ENCODE data around the gene ZNF500. TPM values are rescaled to one million over a fixed set of nuclear protein-coding genes. Genes with fewer than 3 reads are reported as not detected.

Gene ZNF500
- total RNA-seq, 1 experiment from 2014 or later: 29.2 TPM

DNA sequence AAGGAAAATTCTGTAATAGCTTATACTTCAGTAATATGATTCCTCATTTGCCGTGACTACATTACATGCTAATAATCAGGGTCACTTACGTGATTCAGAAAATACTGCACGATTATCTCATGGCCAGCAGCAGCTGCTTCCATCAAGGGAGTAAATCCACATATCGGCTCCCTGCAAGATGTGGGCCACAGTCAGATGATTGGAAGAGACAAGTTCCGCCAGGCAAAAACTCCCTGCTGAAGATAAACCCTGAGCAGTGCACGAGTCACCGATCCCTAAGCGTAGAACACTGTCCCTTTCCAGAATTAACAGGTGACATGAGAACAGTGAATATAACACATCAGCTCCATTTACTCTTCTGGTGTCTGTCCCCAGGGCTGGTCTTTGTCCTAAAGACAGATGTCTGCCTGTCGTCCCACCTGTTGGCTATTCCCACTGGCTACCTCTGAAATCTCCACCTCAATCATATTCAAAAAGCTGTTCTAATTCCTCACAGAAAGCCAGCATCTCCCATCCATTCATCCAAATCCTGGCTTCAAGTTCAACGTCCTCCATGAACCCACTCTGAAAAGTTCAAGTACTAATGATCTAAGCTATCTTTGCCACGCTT lies 42.2 kb downstream of the ZNF500 start:
- Histone ChIP-seq H3K9me2 (ENCODE audit: insufficient read depth) (no peaks in the 10 kb centered on the region), H3K4me3 (no peak overlapping the region), H3K4me1 (replicated peaks; ENCODE audit: insufficient read depth) (no peaks in the 10 kb centered on the region), H4K20me1 (ENCODE audit: insufficient read depth) (0 out of 2 replicates have a peak, but pooled peaks cover 3% of the 10 kb centered on the region), H3F3A (ENCODE audit: insufficient read depth, low read depth) (peaks cover 4% of the 10 kb centered on the region; the same call in 1 of the 2 replicates), H3K27ac (no peak overlapping the region), H3K4me2 (no peak overlapping the region), H3K36me3 (ENCODE audit: low read depth) (peaks cover 8% of the 10 kb centered on the region), H3K79me2 (ENCODE audit: low read depth) (no peaks in the 10 kb centered on the region), H2AFZ (no peak overlapping the region), H3K9me3 (ENCODE audit: insufficient read depth, low read depth) (no peaks in the 10 kb centered on the region), H3K27me3 (ENCODE audit: insufficient read depth, low read depth) (no peaks in the 10 kb centered on the region)
- no TSS peak for BruUV-seq (replicated peaks)
- intact Hi-C loops (cut with micrococcal nuclease; ENCODE audit: unreplicated experiment): no loop called here
- no peak for DNase-seq
- ChIA-PET POLR2A (ENCODE audit: unreplicated experiment) (interaction anchor here (0.5 to 0.6 kb wide), 2 partner anchors 254 to 290 kb away, joined by 3 to 4 read pairs; no protein-coding TSS in a partner anchor), CTCF (interaction anchor here (0.6 kb wide), 1 partner anchor 66 kb away, joined by 5 read pairs; no protein-coding TSS in a partner anchor)
- no peak for TF ChIP-seq EZH2 (IDR thresholded peaks at IDR 0.05; ENCODE audit: low read depth)
- TF ChIP-seq, protein P1, sequence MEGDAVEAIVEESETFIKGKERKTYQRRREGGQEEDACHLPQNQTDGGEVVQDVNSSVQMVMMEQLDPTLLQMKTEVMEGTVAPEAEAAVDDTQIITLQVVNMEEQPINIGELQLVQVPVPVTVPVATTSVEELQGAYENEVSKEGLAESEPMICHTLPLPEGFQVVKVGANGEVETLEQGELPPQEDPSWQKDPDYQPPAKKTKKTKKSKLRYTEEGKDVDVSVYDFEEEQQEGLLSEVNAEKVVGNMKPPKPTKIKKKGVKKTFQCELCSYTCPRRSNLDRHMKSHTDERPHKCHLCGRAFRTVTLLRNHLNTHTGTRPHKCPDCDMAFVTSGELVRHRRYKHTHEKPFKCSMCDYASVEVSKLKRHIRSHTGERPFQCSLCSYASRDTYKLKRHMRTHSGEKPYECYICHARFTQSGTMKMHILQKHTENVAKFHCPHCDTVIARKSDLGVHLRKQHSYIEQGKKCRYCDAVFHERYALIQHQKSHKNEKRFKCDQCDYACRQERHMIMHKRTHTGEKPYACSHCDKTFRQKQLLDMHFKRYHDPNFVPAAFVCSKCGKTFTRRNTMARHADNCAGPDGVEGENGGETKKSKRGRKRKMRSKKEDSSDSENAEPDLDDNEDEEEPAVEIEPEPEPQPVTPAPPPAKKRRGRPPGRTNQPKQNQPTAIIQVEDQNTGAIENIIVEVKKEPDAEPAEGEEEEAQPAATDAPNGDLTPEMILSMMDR (conservative IDR thresholded peaks at IDR 0.05): no peak

GRCh38 chr16:4723071-4723767 lies 43.7 kb downstream of the ZNF500 start:
- Histone ChIP-seq H4K20me1 (ENCODE audit: insufficient read depth) (no peaks in the 10 kb centered on the region), H2AFZ (no peak overlapping the region), H3K9me2 (ENCODE audit: insufficient read depth) (no peaks in the 10 kb centered on the region), H3K4me1 (replicated peaks; ENCODE audit: insufficient read depth) (no peaks in the 10 kb centered on the region), H3K27ac (no peak overlapping the region), H3K4me3 (no peak overlapping the region), H3K4me2 (no peak overlapping the region), H3F3A (ENCODE audit: insufficient read depth, low read depth) (peaks cover 4% of the 10 kb centered on the region; the same call in 1 of the 2 replicates), H3K36me3 (ENCODE audit: low read depth) (peaks cover 8% of the 10 kb centered on the region), H3K79me2 (ENCODE audit: low read depth) (no peaks in the 10 kb centered on the region), H3K9me3 (ENCODE audit: insufficient read depth, low read depth) (no peaks in the 10 kb centered on the region), H3K27me3 (ENCODE audit: insufficient read depth, low read depth) (no peaks in the 10 kb centered on the region)
- no TSS peak for BruUV-seq (replicated peaks)
- ChIA-PET CTCF (no interaction called here), POLR2A (ENCODE audit: unreplicated experiment) (interaction anchor here (0.7 kb wide), 1 partner anchor 233 kb away, joined by 3 read pairs; no protein-coding TSS in a partner anchor)
- no peak for TF ChIP-seq EZH2 (IDR thresholded peaks at IDR 0.05; ENCODE audit: low read depth)
- TF ChIP-seq, protein P1 (conservative IDR thresholded peaks at IDR 0.05): no peak
- intact Hi-C loops (cut with micrococcal nuclease; ENCODE audit: unreplicated experiment): no loop called here
- DNase-seq: no peak

GRCh38 chr16:4718466-4718865 lies 48.5 kb downstream of the ZNF500 start:
- Histone ChIP-seq H3K9me3 (ENCODE audit: insufficient read depth, low read depth) (no peaks in the 10 kb centered on the region), H3K4me3 (no peak overlapping the region), H3K4me1 (replicated peaks; ENCODE audit: insufficient read depth) (no peaks in the 10 kb centered on the region), H3K9me2 (ENCODE audit: insufficient read depth) (no peaks in the 10 kb centered on the region), H3K79me2 (ENCODE audit: low read depth) (no peaks in the 10 kb centered on the region), H2AFZ (no peak overlapping the region), H4K20me1 (ENCODE audit: insufficient read depth) (no peaks in the 10 kb centered on the region), H3F3A (ENCODE audit: insufficient read depth, low read depth) (peaks cover 3% of the 10 kb centered on the region; the same call in 1 of the 2 replicates), H3K4me2 (no peak overlapping the region), H3K27me3 (ENCODE audit: insufficient read depth, low read depth) (no peaks in the 10 kb centered on the region), H3K27ac (no peak overlapping the region), H3K36me3 (ENCODE audit: low read depth) (0 out of 2 replicates have a peak, but pooled peaks cover 3% of the 10 kb centered on the region)
- CTCF ChIA-PET: no interaction called here
- no TSS peak for BruUV-seq (replicated peaks)
- DNase-seq: no peak
- intact Hi-C loops (cut with micrococcal nuclease; ENCODE audit: unreplicated experiment): no loop called here
- TF ChIP-seq, protein P1 (conservative IDR thresholded peaks at IDR 0.05): no peak
- TF ChIP-seq EZH2 (IDR thresholded peaks at IDR 0.05; ENCODE audit: low read depth): no peak
- POLR2A ChIA-PET (ENCODE audit: unreplicated experiment): no interaction called here
